DOHH2 (cell line): ENCODE data around the gene EIF4E3.

Source experiments
- H3F3A ChIP-seq: fragments of 200-600 bp; sonication (generic), shearing (Covaris generic); 2 replicates; pipeline ENCODE4 v1.6.0; 2016; ENCODE audit warnings: antibody characterized with exemption, mild to moderate bottlenecking; ENCODE audit not compliant: control insufficient read depth, insufficient read depth
- H3K27ac ChIP-seq: fragments of 200-600 bp; sonication (generic); 2 replicates; pipeline ENCODE4 v1.5.1; 2014; ENCODE audit warnings: low read depth, mild to moderate bottlenecking, low read length, moderate library complexity
- H3K27me3 ChIP-seq: fragments of 200-600 bp; sonication (generic); 2 replicates; pipeline ENCODE4 v1.6.1; 2014; ENCODE audit warnings: mild to moderate bottlenecking, low read length, mixed read lengths; ENCODE audit not compliant: control insufficient read depth
- H3K36me3 ChIP-seq: fragments of 200-600 bp; sonication (generic); 2 replicates; pipeline ENCODE4 v1.6.1; 2014; ENCODE audit warnings: mild to moderate bottlenecking, low read length, moderate library complexity, mixed read lengths; ENCODE audit not compliant: control insufficient read depth
- H3K4me1 ChIP-seq: fragments of 200-600 bp; sonication (generic); 2 replicates; pipeline ENCODE4 v1.6.1; 2014; ENCODE audit warnings: mild to moderate bottlenecking, low read length, mixed read lengths; ENCODE audit not compliant: control insufficient read depth
- H3K4me2 ChIP-seq: fragments of 200-600 bp; sonication (generic); 2 replicates; pipeline ENCODE4 v1.6.0; 2014; ENCODE audit warnings: mild to moderate bottlenecking, low read length, moderate library complexity
- H3K4me3 ChIP-seq: fragments of 200-600 bp; sonication (generic); 2 replicates; pipeline ENCODE4 v1.5.1; 2014; ENCODE audit warnings: mild to moderate bottlenecking, low read length, mixed read lengths
- H3K79me2 ChIP-seq: fragments of 200-600 bp; sonication (generic); 2 replicates; pipeline ENCODE4 v1.6.1; 2014; ENCODE audit warnings: mild to moderate bottlenecking, low read length, mixed read lengths; ENCODE audit not compliant: control insufficient read depth
- H3K9me2 ChIP-seq: fragments of 200-600 bp; sonication (generic); replicated peaks from 2 replicates; pipeline ENCODE4 v1.6.1; 2014; ENCODE audit warnings: mild to moderate bottlenecking, low read length, mixed read lengths; ENCODE audit not compliant: control insufficient read depth
- H3K9me3 ChIP-seq: fragments of 200-600 bp; sonication (generic); 2 replicates; pipeline ENCODE4 v1.6.1; 2014; ENCODE audit warnings: antibody characterized with exemption, low read length, mixed read lengths; ENCODE audit not compliant: control insufficient read depth, insufficient read depth
- H4K20me1 ChIP-seq: fragments of 200-600 bp; sonication (generic); 2 replicates; pipeline ENCODE4 v1.6.0; 2014; ENCODE audit warnings: low read depth, mild to moderate bottlenecking, antibody characterized with exemption, low read length, moderate library complexity; ENCODE audit not compliant: control insufficient read depth, insufficient read depth
- EZH2phosphoT487 ChIP-seq: fragments of 200-600 bp; sonication (generic); IDR thresholded peaks from 2 replicates; pipeline ENCODE4 v1.6.1; 2017; ENCODE audit warnings: borderline replicate concordance, mild to moderate bottlenecking, antibody characterized with exemption, low read length, moderate library complexity, mixed read lengths
- TF ChIP-seq, protein P1 (sequence below): fragments of 200-600 bp; sonication (generic); IDR thresholded peaks from one replicate; pipeline ENCODE4 v1.5.1; 2014; ENCODE audit warnings: antibody characterized with exemption, mild to moderate bottlenecking, low read depth, low read length; ENCODE audit not compliant: poor library complexity, severe bottlenecking

EIF4E3 gene

DNA sequence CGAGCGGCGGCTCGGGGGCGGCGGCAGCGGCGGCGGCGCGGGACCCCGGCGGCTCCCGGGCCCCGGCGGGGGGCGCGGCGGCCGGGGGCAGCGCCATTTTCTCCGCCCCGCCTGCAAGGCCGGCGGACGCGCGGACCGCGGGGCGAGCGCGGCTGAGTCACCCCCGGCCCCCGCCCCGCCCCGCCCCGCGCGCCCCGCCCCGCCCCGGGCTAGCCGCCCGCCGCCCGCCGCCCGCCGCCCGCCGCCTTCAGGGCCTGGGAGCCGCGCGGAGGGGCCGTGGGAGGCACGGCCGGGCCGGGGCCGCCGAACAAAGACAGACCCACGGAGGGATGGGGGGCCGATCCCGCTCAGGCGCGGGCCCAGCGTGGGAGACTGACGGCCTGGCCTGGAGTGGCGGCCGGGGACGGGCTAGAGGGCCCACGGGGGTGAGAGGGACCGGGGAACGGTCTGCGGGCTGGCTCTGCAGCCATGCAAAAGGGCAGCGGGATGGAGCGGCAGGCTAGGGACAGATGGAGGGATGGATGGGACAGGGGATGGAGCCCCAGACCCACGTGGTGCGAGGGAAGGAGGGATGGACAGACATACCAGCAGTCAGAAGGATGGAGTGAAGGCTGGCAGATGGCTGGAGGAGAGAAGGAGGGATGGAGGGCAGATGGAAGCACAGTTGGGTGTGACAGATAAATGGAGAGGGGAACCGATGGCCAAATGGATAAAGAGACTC, at the start of gene EIF4E3:
EIF4E3 (minus strand) TSS at position 132 of the 721 bp plus-strand sequence; CDS start at position 97, 35 bp downstream.
- H3F3A ChIP-seq = no peaks in the 10 kb centered on the region

DNA sequence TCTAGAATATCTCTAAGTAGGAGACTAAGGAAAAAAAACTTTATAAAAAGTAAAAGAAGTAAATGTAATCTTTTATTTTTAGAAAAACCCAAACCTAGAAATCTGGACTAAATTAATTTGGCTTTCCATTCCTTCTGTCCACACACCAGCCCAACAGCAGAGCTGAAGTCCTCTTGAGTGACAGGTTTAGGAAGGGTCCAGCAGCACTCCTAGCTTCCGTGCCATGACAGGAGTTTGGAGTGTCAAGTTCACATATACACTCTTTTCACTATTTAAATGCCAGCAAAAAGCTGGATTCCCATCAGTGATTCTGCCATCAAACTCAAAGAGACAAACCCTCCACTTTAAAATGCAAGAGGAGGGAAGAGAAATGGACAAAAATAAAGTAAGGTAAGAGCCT, 46.7 kb upstream of the EIF4E3 start:
- no peaks in the 10 kb centered on the region for H3F3A ChIP-seq
- H3K4me2 ChIP-seq = no peak overlapping the region
- no peaks in the 10 kb centered on the region for H3K4me1 ChIP-seq
- H3K9me3 ChIP-seq = no peaks in the 10 kb centered on the region
- H3K27me3 ChIP-seq = peaks cover 3% of the 10 kb centered on the region; the same call in 1 of the 2 replicates
- TF ChIP-seq EZH2phosphoT487 = no peak
- TF ChIP-seq, protein P1, sequence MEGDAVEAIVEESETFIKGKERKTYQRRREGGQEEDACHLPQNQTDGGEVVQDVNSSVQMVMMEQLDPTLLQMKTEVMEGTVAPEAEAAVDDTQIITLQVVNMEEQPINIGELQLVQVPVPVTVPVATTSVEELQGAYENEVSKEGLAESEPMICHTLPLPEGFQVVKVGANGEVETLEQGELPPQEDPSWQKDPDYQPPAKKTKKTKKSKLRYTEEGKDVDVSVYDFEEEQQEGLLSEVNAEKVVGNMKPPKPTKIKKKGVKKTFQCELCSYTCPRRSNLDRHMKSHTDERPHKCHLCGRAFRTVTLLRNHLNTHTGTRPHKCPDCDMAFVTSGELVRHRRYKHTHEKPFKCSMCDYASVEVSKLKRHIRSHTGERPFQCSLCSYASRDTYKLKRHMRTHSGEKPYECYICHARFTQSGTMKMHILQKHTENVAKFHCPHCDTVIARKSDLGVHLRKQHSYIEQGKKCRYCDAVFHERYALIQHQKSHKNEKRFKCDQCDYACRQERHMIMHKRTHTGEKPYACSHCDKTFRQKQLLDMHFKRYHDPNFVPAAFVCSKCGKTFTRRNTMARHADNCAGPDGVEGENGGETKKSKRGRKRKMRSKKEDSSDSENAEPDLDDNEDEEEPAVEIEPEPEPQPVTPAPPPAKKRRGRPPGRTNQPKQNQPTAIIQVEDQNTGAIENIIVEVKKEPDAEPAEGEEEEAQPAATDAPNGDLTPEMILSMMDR = no peak
- H3K79me2 ChIP-seq = no peaks in the 10 kb centered on the region
- H3K36me3 ChIP-seq = no peaks in the 10 kb centered on the region
- no peak overlapping the region for H3K4me3 ChIP-seq
- no peaks in the 10 kb centered on the region for H4K20me1 ChIP-seq
- no peaks in the 10 kb centered on the region for H3K9me2 ChIP-seq
- no peak overlapping the region for H3K27ac ChIP-seq

More for the DNA sequence above, at the start of gene EIF4E3:
- Histone ChIP-seq H3K27ac (no peak within 1 kb of the TSS), H3K79me2 (no peaks in the 10 kb centered on the region), H3K9me2 (no peaks in the 10 kb centered on the region), H3K9me3 (no peaks in the 10 kb centered on the region), H3K27me3 (peaks cover 68% of the 10 kb centered on the region), H3K4me2 (peak within 1 kb of the TSS; percentile 47), H3K4me3 (peak within 1 kb of the TSS; percentile 53), H3K4me1 (peaks cover 8% of the 10 kb centered on the region; the same call in 1 of the 2 replicates), H4K20me1 (no peaks in the 10 kb centered on the region; the same call in 1 of the 2 replicates), H3K36me3 (no peaks in the 10 kb centered on the region)
- TF ChIP-seq EZH2phosphoT487 = peak; percentile 80; the same call in 1 of the 2 replicates
- TF ChIP-seq, protein P1 = no peak

DNA sequence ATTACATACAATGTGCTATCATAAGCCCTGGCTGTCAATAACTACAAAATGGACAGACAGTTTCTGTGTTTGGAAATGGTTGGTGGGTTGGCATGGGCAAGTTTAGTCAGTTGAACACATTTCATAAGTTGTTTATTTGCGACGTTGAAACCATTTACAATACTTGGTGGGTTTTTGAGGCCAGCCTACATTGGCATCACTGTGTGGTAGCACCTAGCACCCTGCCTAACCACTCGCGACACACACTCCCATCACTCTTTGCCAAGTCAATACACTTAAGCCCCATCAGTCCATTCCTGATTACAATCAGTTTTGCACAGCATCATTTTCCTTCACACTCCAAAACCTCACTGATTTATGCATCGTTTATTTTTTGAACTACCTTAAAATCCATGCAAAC, 45.9 kb upstream of the EIF4E3 start:
- no peaks in the 10 kb centered on the region for H3K4me1 ChIP-seq
- no peaks in the 10 kb centered on the region for H3K36me3 ChIP-seq
- no peaks in the 10 kb centered on the region for H3K79me2 ChIP-seq
- H3K27me3 ChIP-seq = peaks cover 3% of the 10 kb centered on the region; the same call in 1 of the 2 replicates
- no peaks in the 10 kb centered on the region for H3K9me2 ChIP-seq
- no peaks in the 10 kb centered on the region for H4K20me1 ChIP-seq
- TF ChIP-seq, protein P1 = no peak
- TF ChIP-seq EZH2phosphoT487 = no peak
- H3F3A ChIP-seq = no peaks in the 10 kb centered on the region
- no peak overlapping the region for H3K27ac ChIP-seq
- H3K9me3 ChIP-seq = no peaks in the 10 kb centered on the region
- no peak overlapping the region for H3K4me2 ChIP-seq
- no peak overlapping the region for H3K4me3 ChIP-seq
